Small intestine (tissue), 7 donors: ENCODE measurements around the gene C6orf47. TPM values are rescaled to one million over a fixed set of nuclear protein-coding genes. Genes with fewer than 3 reads are reported as not detected.

Experiments
- DNase-seq, 2 donors: peaks; one replicate each; pipeline versions ENCODE4 v3.0.0 to v3.0.0-alpha.2; 2013
- FAIRE-seq: peaks from 2 replicates; lab custom pipeline; 2012; peaks lifted over from hg19 to GRCh38; lab: Jason Lieb, UNC
- H3K27ac ChIP-seq, 3 donors: one replicate each; pipeline ENCODE4 v1.5.1; 2013; ENCODE audit warnings: low read length in 2 of 3, mild to moderate bottlenecking in 2 of 3, control low read depth in 1 of 3, inconsistent platforms in 1 of 3, low read depth in 1 of 3, moderate library complexity in 1 of 3
- H3K27me3 ChIP-seq, 3 donors: one replicate each; pipeline ENCODE4 v1.6.1; 2013; ENCODE audit warnings: low read length in 3 of 3, inconsistent platforms in 1 of 3; ENCODE audit not compliant: control insufficient read depth in 3 of 3, insufficient read depth in 3 of 3
- H3K36me3 ChIP-seq, 3 donors: one replicate each; pipeline ENCODE4 v1.6.1; 2013; ENCODE audit warnings: low read length in 3 of 3, inconsistent platforms in 1 of 3, low read depth in 1 of 3, mild to moderate bottlenecking in 1 of 3, moderate library complexity in 1 of 3; ENCODE audit not compliant: control insufficient read depth in 3 of 3, insufficient read depth in 2 of 3
- H3K4me1 ChIP-seq, 3 donors: one replicate each; pipeline ENCODE4 v1.6.1; 2013; ENCODE audit warnings: low read length in 2 of 3, inconsistent platforms in 1 of 3, low read depth in 1 of 3, mild to moderate bottlenecking in 1 of 3, moderate library complexity in 1 of 3; ENCODE audit not compliant: control insufficient read depth in 3 of 3, insufficient read depth in 2 of 3
- H3K4me3 ChIP-seq, 3 donors: one replicate each; pipeline ENCODE4 v1.5.1; 2013; ENCODE audit warnings: low read length in 3 of 3, control low read depth in 1 of 3, inconsistent platforms in 1 of 3, low read depth in 1 of 3, mild to moderate bottlenecking in 1 of 3, moderate library complexity in 1 of 3
- H3K9me3 ChIP-seq, 2 donors: one replicate each; pipeline ENCODE4 v1.6.1; 2013; ENCODE audit warnings: low read depth in 1 of 2, low read length in 1 of 2; ENCODE audit not compliant: control insufficient read depth in 2 of 2, insufficient read depth in 1 of 2
- WGBS, 3 donors: extraction: QIAGEN DNeasy Blood & Tissue Kit; methylation state at CpG; one replicate each; pipeline ENCODE4 v1.1.7; 2013; 5-methylcytosine and 5-hydroxymethylcytosine counted together
- polyA plus RNA-seq, 4 donors: library from polyadenylated mRNA; stranded (reverse) in 3 of 4; unstranded in 1 of 4; fragments of 200-250 nt in 3 of 4; fragments of 120-200 nt in 1 of 4; gene quantifications; one replicate each; pipeline versions ENCODE4 v1.2.1 to v1.2.3, GENCODE V29; 2013
- donor health status: healthy with polysubstance abuse.
- donor health status: control.
- donor health status: control.
- donor health status: Bipolar disorder and iron deficiency.
- donor health status: healthy.

C6orf47 gene
- polyA plus RNA-seq, 4 donors = 17.3 to 29.1 (median 23.2) TPM

DNA sequence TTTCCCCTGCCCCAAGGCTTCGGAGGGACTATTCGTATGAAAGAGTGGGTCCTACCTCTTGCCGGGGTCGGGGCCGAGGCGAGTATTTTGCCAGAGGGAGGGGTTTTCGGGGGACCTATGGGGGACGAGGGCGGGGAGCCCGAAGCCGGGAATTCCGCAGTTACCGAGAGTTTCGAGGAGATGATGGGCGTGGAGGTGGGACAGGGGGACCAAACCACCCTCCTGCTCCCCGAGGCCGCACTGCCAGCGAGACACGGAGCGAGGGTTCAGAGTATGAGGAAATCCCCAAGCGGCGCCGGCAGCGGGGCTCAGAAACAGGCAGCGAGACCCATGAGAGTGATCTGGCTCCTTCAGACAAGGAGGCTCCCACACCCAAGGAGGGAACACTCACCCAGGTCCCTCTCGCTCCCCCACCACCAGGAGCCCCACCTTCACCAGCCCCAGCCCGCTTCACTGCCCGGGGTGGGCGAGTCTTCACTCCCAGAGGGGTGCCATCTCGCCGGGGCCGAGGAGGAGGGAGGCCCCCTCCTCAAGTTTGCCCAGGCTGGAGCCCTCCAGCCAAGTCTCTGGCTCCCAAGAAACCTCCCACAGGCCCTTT is 28.8 kb downstream of the C6orf47 start:
- Histone ChIP-seq H3K9me3 (no peaks in the 10 kb centered on the region), H3K4me1 (no peaks in the 10 kb centered on the region), H3K27ac (no peak overlapping the region), H3K36me3 (peaks cover 56 to 98% (median 74%) of the 10 kb centered on the region in 3 donors), H3K4me3 (no peak overlapping the region), H3K27me3 (no peaks in the 10 kb centered on the region)
- DNase-seq = no peak
- WGBS, 3 donors = 86 to 92% (median 89%) methylated on average over 31 to 32 of the region's 32 CpGs
- FAIRE-seq = no peak

DNA sequence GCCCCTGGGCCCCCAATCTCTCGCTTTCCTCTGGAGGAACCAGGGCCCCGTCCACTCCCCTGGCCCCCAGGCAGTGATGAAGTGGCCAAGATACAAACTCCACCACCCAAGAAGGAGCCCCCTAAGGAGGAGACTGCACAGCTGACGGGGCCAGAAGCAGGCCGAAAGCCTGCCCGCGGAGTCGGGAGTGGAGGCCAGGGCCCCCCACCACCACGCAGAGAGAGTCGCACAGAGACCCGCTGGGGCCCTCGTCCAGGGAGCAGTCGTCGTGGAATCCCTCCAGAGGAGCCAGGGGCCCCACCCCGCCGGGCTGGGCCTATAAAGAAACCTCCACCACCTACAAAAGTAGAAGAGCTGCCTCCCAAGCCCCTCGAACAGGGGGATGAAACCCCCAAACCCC is 29.4 kb downstream of the C6orf47 start:
- FAIRE-seq = no peak
- H3K27ac ChIP-seq = no peak overlapping the region
- H3K9me3 ChIP-seq = no peaks in the 10 kb centered on the region
- no peaks in the 10 kb centered on the region for H3K27me3 ChIP-seq
- DNase-seq = no peak
- H3K4me1 ChIP-seq = no peaks in the 10 kb centered on the region
- no peak overlapping the region for H3K4me3 ChIP-seq
- 89 to 93% (median 91%) methylated on average over 15 to 16 of the region's 16 CpGs for WGBS, 3 donors
- H3K36me3 ChIP-seq = peaks cover 59 to 98% (median 71%) of the 10 kb centered on the region in 3 donors

- H3K36me3 ChIP-seq = peaks cover 55 to 98% (median 73%) of the 10 kb centered on the region in 3 donors
- WGBS, 3 donors = 91 to 94% (median 92%) methylated on average over 25 of the region's 25 CpGs
- FAIRE-seq (no peak), DNase-seq (no peak)
- no peak overlapping the region for H3K27ac ChIP-seq
- H3K4me1 ChIP-seq = no peaks in the 10 kb centered on the region
- no peak overlapping the region for H3K4me3 ChIP-seq
- H3K9me3 ChIP-seq = no peaks in the 10 kb centered on the region
- H3K27me3 ChIP-seq = no peaks in the 10 kb centered on the region
These were observed 30.2 kb downstream of the C6orf47 start for GRCh38 chr6:31630177-31630934.

GRCh38 chr6:31629014-31629413 is 31.6 kb downstream of the C6orf47 start:
- no peak for FAIRE-seq
- 89 to 92% (median 89%) methylated on average over 7 of the region's 7 CpGs for WGBS, 3 donors
- peaks cover 45 to 98% (median 69%) of the 10 kb centered on the region in 3 donors for H3K36me3 ChIP-seq

DNA sequence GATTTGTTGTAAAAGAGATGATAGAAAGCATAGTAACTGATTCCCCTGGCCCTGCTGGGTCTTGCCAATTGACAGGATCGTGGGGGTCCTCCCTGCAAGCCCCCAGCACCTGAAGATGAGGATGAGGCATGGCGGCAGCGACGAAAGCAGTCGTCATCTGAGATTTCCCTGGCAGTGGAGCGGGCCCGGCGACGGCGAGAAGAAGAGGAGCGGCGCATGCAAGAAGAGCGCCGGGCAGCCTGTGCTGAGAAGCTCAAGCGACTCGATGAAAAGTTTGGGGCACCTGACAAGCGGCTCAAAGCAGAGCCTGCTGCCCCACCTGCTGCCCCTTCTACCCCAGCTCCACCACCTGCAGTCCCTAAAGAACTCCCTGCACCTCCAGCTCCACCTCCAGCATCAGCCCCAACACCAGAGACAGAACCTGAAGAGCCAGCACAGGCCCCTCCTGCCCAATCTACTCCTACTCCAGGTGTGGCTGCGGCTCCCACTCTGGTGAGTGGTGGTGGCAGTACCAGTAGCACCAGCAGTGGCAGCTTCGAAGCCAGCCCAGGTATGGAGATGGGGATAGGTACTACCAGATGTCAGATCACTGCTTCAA is 32.8 kb downstream of the C6orf47 start:
- 91 to 98% (median 96%) methylated on average over 13 to 19 of the region's 19 CpGs for WGBS, 3 donors
- Histone ChIP-seq H3K36me3 (peaks cover 42 to 97% (median 61%) of the 10 kb centered on the region in 3 donors), H3K27me3 (no peaks in the 10 kb centered on the region), H3K27ac (no peak overlapping the region), H3K4me3 (no peak overlapping the region), H3K4me1 (no peaks in the 10 kb centered on the region), H3K9me3 (no peaks in the 10 kb centered on the region)
- FAIRE-seq (no peak), DNase-seq (no peak)

More at GRCh38 chr6:31629014-31629413, 31.6 kb downstream of the C6orf47 start:
- Histone ChIP-seq H3K27me3 (no peaks in the 10 kb centered on the region), H3K4me1 (no peaks in the 10 kb centered on the region), H3K9me3 (no peaks in the 10 kb centered on the region), H3K27ac (no peak overlapping the region), H3K4me3 (no peak overlapping the region)
- DNase-seq = no peak

DNA sequence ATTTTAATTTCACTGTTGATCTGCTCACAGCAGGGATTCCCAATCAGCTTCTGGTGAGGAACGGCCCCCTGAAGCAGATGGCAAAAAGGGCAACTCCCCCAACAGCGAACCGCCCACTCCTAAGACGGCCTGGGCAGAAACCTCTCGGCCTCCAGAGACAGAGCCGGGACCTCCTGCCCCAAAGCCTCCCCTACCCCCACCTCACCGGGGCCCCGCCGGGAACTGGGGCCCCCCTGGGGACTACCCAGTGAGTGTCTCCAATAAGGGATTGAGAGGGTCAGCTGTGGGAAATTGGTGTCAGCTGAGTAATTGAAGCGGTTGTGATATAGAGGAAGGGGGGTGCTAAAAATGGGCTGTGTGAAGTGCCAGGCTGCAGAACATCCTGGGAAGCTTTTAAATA is 33.6 kb downstream of the C6orf47 start:
- WGBS, 3 donors = 91 to 97% (median 94%) methylated on average over 10 of the region's 10 CpGs
- no peak overlapping the region for H3K27ac ChIP-seq
- H3K9me3 ChIP-seq = no peaks in the 10 kb centered on the region
- DNase-seq = no peak
- no peak overlapping the region for H3K4me3 ChIP-seq
- peaks cover 42 to 95% (median 55%) of the 10 kb centered on the region in 3 donors for H3K36me3 ChIP-seq
- H3K27me3 ChIP-seq = no peaks in the 10 kb centered on the region
- peaks cover 0 to 5% (median 0%) of the 10 kb centered on the region in 3 donors for H3K4me1 ChIP-seq
- no peak for FAIRE-seq

- peak in 1 of 2 donors; percentile 43 for DNase-seq
- H3K36me3 ChIP-seq = peaks cover 25 to 66% (median 35%) of the 10 kb centered on the region in 3 donors
These were observed 36.5 kb downstream of the C6orf47 start for GRCh38 chr6:31624070-31624469.

DNA sequence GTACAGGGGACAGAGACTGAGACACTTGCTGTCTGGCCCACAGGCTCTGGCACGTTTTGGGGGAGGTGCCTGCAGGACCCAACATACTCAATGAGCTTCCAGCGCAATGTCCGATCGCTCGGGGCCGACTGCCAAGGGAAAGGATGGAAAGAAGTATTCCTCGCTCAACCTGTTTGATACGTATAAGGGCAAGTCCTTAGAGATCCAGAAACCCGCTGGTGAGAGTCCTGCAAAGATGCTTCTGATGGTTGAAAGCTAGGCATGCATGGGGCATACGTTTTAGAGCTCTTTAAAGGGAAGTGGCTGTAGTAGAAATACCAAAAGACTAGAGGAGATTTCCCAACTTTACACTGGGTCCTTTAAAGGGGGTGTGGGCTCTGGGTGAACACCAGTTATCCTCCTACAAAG is 37.9 kb downstream of the C6orf47 start:
- Histone ChIP-seq H3K27me3 (no peaks in the 10 kb centered on the region), H3K4me1 (peaks cover 0 to 10% (median 0%) of the 10 kb centered on the region in 3 donors), H3K9me3 (no peaks in the 10 kb centered on the region), H3K4me3 (no peak overlapping the region), H3K27ac (no peak overlapping the region), H3K36me3 (peaks cover 19 to 54% (median 23%) of the 10 kb centered on the region in 3 donors)
- FAIRE-seq = no peak
- no peak for DNase-seq
- 56 to 69% (median 60%) methylated on average over 10 of the region's 10 CpGs for WGBS, 3 donors

More at GRCh38 chr6:31624070-31624469, 36.5 kb downstream of the C6orf47 start:
- Histone ChIP-seq H3K27ac (no peak overlapping the region), H3K4me3 (no peak overlapping the region), H3K27me3 (no peaks in the 10 kb centered on the region), H3K4me1 (peaks cover 0 to 10% (median 0%) of the 10 kb centered on the region in 3 donors), H3K9me3 (no peaks in the 10 kb centered on the region)
- no peak for FAIRE-seq
- 83 to 91% (median 84%) methylated on average over 10 of the region's 10 CpGs for WGBS, 3 donors
